Stimulated activated CD8-positive, alpha-beta memory T cell treated with anti-CD3 and anti-CD28 coated beads, Interleukin-12 subunit alpha, Interleukin-12 subunit beta, amount 100 ng/mL, for 4 hours (primary cell): Measurements from ENCODE around the gene BNIP2.
A peak's percentile ranks its signal among the peaks of the same experiment; 100 is the strongest.
"Not testable (repeated sequence)": the region's sequence is repeated elsewhere in the genome, so short reads cannot be mapped to it uniquely, and the experiment has no call there.

Source experiments
- DNase-seq: peaks from one replicate; pipeline ENCODE4 v3.0.0-alpha.2; 2020; ENCODE audit warnings: low read depth

BNIP2 gene, protein sequence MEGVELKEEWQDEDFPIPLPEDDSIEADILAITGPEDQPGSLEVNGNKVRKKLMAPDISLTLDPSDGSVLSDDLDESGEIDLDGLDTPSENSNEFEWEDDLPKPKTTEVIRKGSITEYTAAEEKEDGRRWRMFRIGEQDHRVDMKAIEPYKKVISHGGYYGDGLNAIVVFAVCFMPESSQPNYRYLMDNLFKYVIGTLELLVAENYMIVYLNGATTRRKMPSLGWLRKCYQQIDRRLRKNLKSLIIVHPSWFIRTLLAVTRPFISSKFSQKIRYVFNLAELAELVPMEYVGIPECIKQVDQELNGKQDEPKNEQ

DNA sequence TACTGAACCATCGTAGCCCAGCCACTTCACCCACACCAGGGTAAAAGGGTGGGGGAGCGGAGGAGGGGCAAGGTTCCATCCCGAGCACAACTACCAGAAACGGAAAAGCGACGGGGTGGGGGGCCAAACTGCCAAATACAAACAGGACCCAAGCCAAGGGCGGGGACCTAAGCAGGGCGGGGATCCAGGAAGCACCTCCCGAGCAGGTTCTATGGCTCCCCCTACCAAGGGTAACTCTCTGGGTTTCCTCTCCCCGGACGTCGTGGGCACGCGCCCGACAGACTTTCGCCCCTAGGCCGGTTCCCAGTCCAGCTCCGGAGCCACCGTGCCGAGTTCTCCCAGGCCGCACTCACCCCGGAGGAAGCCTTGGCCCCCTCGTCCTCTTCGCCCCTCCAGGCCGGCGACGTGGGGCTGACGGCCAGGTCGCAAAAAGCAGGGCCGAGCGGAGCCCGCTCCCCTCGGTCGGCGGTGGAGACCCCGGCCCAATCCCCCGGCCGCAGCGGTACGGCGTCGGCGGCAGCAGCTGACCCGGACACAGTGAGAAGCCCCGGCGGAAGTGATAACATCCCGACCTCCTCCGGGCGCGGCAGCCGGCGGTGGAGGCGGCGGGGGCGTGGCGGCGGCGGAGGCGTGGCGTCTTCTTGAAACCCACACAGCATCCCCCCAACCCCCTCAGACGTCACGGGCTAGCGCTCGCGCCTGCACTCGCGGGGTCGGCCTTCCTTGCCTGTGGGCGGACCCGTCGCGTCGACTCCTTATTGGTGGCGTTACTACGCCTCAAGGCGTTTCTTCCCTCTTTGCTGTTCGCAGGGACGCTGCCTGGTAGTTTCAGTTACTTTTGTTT is at the start of gene BNIP2:
TSS of gene BNIP2 (minus strand) at position 539 of the 844 bp plus-strand sequence. CDS start 6,863 bp downstream, outside the sequence.
- DNase-seq = peak; percentile 97

DNA sequence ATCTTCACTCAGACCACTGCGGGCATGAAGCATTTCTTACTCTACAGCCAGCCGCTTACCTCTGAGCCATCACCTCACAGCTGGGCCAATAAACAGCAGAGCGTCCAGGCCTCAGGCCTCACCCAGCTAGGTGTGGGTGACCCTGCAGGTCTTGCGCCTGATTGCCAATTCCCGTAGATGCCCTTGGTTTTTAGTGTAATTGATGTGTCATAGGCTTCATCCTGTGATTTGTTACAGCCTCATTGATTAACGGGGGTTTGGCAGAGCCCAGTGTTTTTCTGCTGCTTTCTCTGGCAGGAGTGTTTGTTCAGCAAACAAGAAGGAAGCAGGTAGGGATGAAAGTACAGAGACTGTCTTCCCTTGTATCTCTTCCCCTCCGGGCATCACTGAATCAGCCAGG is 49.6 kb upstream of the BNIP2 start:
- DNase-seq = no peak

DNA sequence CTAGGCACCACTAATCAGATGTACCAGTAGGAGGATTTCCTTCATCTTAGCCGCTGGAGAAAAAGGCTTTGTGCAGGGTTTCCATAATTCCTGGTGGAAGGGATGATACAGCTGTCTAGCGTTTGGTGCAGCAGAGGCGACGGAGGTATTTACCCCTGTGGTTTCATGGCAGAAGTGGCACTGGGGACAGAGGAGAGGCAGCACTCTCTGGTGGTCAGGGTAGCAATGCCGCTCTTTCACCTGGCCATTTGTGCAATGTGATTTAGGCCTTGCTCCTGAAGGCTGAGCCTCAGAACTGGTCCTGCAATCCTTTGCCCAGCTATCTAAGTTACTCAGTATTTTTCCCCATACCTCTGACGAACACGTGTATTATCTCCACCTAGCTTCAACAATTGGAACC is 47.1 kb upstream of the BNIP2 start:
- no peak for DNase-seq

DNA sequence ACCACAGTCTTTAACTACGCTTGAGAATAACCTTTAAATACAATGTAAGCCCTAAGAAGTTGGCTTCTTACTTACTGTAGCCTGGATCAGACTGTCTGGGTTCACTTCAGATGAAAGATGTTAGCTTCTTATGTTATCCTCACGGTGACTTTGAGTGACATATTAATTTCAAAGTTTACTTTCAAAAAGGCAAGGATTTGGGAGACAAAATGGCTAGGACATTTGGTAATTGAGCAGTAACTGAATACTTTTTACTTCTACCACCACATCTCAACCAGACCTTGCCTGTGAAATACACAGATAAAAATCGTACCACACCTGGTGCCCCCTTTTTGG is 36.0 kb upstream of the BNIP2 start:
- no peak for DNase-seq

DNA sequence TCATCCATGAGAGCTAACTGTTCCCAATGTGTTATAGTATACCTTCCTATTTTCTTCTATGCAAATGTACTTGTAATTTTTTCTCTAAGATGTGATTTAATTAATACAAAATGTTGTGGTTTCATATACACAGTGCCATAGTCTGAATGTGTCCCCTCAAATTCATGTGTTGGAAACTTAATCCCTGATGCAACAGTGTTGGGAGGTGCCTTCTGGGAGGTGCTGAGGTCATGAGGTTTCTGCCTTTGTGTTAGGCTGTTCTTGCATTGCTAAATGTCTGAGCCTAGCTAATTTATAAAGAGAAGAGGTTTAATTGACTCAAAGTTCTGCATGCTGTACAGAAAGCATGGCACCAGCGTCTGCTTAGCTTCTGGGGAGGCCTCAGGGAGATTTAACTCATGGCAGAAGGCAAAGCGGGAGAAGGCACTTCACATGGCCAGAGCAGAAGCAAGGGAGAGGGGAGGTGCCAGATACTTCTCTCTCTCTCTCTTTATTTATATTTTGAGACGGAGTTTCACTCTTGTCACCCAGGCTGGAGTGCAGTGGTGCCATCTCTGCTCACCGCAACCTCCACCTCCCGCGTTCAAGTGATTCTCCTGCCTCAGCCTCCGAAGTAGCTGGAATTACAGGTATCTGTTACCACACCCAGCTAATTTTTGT is 34.7 kb upstream of the BNIP2 start:
- DNase-seq = no peak

DNA sequence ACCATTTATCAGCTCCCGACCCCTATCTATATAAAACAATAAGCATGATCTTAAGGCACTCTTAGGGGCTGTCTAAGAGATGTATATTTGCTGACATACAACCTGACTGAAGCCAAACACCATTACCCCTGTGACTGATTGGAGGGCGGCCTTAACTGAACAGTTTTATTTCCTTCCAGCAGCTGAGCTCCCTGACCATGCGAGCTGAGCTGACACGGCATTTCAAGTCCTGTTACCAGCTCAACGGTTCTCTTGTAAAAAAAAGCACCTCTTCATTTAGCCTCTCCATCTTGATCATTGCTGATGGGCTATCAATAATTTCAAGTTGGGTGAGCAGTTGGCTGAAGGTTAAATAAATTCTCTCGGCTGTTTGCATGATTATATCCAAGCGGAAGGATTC is 33.4 kb upstream of the BNIP2 start:
- no peak for DNase-seq

DNA sequence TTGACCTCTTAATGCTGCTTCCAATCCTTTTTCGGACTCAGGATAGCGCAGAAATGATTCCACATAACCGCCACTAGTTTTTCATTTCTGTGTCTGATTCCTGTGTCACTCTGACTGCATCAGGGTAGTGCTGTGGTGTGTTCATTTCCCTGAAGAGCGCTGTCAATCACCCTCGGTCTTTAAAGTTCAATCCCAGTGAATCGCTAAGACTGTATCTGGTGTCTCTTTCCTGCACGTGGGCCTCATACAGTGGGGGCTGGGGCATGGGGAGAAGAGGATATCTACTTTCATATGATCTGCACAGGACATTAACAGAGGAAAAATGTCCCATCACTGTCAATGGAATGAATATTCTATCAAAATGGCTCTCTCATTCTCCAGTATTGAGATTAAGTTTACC is 32.9 kb upstream of the BNIP2 start:
- DNase-seq = no peak

DNA sequence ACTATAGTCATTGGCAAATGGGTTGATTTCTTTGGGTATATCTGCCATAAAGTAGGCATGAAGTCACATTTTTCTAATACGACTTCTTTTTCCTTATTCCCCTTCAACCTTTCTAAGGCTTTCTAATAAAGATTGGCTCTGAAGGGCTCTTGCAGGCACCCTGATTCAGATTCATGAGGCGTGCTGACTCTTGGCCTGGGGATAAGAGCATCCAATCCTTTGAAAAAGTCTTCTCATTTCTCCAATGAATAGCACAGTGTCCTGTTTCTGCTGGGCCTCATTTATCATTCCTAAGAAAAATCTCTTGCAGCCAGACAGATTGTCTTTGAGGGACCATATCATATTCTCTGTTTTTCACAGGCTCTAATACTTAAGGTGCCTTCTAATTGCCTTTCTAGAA is 32.3 kb upstream of the BNIP2 start:
- no peak for DNase-seq

DNA sequence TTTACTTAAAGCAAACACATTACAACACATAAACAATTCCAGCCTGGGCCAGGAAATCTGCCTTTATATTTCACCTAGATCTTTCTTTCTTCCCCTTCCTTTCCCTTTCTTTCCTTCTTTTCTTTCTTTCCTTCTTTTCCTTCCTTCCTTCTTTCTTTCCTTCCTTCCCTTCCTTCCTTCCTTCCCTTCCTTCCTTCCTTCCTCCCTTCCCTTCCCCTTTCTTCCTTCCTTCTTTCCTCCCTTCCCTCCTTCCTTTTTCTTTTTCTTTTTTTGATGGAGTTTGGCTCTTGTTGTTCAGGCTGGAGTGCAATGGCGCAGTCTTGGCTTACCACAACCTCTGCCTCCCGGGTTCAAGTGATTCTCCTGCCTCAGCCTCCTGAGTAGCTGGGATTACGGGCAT is 24.1 kb upstream of the BNIP2 start:
- DNase-seq = no peak

DNA sequence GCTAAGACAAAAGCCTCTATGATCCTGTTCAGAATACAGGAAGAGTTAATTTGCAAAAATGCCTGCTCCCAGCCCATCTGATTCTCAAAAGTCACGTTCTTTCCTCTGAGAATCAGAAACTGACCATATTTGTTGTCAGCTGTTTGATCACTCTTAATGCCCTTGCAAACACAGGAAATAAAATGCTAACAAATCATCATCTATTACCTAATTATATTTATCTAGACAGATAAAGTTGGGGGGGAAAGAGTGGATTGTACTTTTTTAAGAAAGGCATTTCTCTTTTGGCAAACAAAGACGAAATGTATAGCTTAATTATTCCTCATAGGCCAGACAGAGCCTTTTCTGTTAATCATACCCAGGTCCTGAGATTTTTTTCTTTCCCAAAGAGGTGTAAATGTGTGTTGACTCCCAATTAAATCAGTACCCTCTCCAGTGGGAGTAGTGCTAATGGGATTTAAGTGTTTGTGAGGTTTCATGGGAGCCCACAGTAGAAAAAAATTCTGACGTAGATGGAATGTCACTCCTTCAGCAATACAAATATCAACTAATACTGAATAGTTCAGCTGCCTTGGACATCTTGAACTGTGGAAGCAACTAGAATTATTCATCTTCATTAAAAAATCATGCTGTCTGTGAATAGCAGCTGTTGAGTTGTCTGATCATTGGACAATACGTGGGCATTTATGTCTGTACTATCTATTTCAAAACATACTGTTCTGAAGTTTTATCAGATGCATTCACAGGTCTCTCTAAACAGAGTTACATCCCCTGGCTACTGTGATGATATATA is 22.5 kb upstream of the BNIP2 start:
- DNase-seq = no peak

DNA sequence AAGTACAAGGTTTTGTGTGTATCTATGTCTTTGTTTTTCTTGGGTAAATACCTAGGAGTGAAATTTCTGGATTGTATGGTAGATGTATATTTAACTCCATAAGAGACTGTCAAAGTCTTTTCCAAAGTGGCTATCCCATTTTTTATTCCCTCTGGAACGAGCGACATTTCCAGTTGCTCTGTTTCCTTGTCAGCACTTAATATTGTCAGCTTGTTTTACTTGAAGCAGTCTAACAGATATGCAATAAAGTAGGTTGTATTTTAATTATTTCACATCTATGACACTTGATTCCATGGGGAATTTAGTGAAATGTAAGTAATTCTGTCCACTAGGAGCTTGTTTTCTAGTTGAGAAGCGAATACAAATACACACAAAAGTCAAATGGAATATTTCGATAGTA is 18.5 kb upstream of the BNIP2 start:
- no peak for DNase-seq

DNA sequence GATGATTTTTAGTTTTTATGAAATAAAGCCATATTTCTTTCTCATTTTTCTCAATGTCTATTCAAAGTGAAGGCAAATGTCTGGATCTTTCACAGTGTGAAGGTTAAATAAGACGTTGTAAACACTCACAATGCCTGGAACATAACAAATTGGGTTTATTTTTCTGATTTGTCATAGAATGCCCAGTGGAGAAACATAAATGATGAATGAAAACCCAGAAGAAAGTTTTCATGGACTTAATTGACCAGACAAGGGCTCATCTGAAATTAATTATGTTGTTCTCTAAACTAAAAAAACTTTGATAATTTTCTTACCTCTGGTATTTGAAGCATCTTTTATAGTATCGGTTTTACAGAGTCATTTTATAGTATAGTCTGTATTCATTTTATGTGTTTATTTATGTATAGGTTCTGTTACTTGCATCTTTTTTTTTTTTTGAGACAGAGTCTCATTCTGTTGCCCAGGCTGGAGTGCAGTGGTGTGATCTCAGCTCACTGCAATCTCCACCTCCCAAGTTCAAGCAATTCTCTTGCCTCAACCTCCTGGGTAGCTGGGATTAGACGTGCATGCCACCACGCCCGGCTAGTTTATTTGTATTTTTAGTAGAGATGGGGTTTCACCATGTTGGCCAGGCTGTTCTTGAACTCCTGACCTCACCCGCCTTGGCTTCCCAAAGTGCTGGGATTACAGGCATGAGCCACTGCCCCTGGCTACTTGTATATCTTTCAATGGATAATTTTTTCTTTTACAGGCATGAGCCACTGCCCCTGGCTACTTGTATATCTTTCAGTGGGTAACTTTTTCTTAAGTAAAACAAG is 15.1 kb upstream of the BNIP2 start:
- DNase-seq = no peak

DNA sequence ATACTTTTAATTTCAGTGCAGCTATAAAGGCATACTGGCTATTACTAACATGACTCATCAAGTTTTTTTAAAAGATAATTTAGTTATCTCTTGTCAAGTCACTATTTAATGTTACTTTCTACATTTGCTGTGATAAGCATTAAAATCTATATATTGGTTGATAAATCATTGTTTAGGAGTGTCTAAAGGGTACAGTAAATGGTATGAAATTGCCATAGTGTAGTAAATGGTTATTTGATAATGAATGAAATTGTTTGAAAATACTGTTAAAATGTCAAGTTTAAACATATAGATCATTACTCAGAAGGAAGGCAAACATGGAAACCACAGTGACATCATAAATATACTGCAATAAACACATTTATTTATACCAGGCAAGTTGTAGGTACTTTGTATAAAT is 13.2 kb upstream of the BNIP2 start:
- no peak for DNase-seq

DNA sequence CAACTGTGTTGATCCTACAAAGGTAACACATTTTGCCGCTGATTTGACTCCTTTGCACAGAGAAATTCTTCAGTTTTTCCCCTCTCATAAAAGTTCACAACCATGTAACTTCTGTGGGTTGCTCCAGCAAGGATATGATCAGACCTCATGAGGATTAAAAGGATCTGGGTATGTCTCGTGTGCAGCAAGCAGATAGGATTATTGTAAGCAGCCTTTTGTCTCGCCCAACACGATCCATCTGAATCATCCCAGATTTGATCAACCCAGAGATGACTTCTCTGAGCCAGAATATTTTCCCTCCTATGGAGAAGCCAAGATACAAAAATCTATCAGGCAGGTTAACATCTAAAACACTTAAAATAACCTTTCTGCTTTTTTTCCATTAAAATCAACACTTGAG is 12.8 kb upstream of the BNIP2 start:
- DNase-seq = no peak

DNA sequence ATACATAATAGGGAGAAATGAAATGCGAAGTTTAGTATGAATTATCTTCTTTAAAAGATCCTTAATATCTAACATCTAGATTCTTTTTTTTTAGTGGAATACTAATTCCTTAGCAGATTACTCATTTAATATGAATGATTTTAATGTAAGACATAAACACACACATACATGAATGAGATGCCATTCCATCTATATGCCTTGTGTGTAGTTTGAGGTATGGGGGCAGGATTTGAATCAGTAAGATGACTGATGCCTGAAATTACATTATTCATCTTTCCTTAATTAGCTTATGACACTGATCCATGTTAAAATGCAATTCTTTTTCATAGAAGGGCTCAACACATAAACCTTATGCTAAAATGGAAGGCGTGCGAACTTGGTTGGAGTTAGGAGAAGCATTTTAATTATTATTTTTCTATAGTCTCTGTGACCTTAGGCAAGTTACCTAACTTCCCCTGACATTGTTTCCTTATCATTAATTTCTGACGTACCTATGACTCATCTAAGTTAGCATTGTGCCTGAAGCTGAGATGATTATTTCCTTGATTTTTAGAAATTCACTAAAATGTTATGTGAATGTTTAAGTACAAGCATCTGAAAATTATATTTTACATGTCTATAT is 10.8 kb upstream of the BNIP2 start:
- DNase-seq = no peak

DNA sequence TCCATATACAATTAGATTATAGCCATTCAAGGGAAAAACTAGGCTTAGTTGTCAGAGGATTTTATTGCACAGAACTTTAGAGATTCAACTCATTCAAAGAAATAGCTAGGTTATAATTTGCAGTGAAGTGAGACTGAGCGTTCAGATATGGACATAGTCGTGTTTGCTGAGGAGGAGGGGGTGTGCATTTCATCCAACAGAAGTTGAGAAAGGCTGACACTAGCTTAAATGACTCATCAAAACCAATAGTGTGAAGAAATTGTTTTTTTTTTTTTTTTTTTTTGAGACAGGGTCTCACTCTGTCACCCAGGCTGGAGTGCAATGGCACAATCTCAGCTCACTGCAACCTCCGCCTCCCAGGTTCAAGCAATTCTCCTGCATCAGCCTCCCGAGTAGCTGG is 8.9 kb upstream of the BNIP2 start:
- not testable (repeated sequence) for DNase-seq

DNA sequence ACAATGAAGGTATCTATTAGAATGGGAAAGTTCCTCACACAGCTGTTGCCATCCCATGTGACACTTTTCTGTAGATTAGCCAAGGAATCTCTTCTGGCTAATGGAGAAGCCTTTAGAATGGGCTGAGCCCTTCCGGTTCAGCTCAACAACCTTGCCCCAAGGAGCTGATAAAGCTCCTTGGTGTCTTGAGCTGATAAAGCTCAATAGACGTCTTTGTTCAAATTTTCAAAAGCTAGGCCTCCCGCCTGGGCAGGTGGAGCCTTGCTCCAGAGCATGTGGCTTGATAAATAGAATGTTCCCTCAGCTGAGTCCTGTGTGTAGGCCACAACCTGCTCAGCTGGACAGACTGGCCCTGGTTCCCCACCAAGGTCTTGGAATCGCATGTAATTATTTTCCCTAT is 7.2 kb upstream of the BNIP2 start:
- DNase-seq = no peak

DNA sequence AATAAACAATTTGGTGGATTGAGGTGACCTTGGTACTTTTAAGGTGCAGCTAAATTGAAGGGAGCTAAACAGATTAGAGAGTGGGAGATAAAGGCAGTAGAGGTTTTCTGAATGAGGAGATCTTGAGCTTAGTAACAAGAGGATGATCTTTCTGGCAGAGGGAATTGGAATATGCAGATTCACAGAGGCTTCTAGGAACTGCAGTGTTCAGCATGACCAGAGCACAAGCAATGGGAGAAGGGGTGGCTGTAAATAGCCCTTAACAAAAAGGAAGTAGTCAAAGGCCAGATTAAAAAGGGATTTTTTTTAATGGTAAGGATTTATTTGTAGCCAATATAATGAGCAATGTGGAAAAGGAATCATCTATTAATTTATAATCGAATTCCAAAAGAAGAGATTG is 5.7 kb upstream of the BNIP2 start:
- DNase-seq = no peak

DNA sequence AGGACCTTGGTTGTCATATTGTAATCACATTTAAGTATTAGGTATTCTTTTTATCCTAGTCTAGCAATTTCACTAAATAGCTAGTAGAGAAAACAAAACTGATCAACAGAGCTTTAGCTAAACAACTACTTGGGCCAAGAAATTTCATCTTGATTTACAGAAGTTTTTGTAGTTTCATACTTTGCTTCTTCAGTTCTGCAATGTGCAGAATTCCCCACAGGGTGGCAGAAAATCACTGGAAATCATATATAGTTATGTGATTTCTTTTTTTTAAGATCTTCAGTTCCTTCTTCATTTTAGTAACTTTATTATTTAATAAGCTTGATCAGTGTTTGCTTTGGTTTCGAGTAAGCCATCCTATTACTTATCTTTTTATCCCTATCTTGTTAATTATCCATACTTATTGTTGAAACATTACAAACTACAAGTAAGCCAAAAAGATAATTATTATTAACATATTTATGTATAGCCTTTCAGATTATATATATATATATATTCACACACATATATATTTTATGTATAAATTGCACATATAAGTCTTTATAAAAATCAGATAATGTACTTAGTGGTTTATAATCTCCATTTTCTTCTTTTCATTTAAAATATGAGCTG is 2.2 kb upstream of the BNIP2 start:
- DNase-seq = no peak

DNA sequence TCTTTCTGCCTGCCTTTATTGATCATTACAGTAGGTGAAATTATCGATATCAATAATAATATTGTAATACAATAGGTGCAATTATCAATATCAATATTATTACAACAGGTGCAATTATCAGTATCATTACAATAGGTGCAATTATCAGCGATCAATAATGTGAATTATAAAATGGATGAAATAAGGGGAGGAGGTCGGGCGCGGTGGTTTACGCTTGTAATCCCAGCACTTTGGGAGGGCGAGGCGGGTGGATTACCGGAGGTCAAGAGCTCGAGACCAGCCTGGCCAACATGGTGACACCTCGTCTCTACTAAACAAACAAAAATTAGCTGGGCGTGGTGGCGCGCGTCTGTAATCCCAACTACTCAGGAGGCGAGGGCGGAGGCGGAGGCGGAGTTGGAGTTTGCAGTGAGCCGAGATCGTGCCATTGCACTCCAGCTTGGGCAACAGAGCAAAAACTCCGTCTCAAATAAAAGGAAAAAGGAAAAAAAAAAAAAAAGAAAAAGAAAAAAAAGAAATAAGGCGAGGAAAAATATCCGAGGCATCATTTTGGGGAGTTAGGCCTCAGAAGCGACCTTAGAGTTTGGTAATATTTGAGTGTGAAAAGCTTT is 611 bp upstream of the BNIP2 start:
- peak; percentile 26 for DNase-seq
